Transverse colon (tissue), 4 donors: Measurements from ENCODE around the gene ANGEL1. TPM values are rescaled to one million over a fixed set of nuclear protein-coding genes. Genes with fewer than 3 reads are reported as not detected.

ENCODE experiments used
- DNase-seq: peaks from one replicate; pipeline ENCODE4 v3.0.0-alpha.2; 2019
- H3K27ac ChIP-seq, 4 donors: fragments of 200-600 bp; sonication (generic); 2 replicates each; pipeline ENCODE4 v1.5.1; 2016 to 2018; ENCODE audit warnings: inconsistent platforms in 4 of 4
- H3K27me3 ChIP-seq: fragments of 200-600 bp; sonication (generic); 2 replicates; pipeline ENCODE4 v1.5.1; 2017; ENCODE audit warnings: inconsistent platforms
- H3K36me3 ChIP-seq, 4 donors: fragments of 200-600 bp; sonication (generic); 2 replicates each; pipeline ENCODE4 v1.5.1; 2017 to 2019; ENCODE audit warnings: inconsistent platforms in 4 of 4
- H3K4me1 ChIP-seq, 4 donors: fragments of 200-600 bp; sonication (generic); 2 replicates each; pipeline ENCODE4 v1.5.1; 2017 to 2020; ENCODE audit warnings: inconsistent platforms in 4 of 4
- H3K4me3 ChIP-seq, 4 donors: fragments of 200-600 bp; sonication (generic); 1 replicate in 1 of 4; 2 replicates in 3 of 4; pipeline versions ENCODE4 v1.5.1 to v1.6.1; 2017 to 2019; ENCODE audit warnings: inconsistent platforms in 4 of 4
- H3K9me3 ChIP-seq, 2 donors: fragments of 200-600 bp; sonication (generic); 2 replicates each; pipeline ENCODE4 v1.5.1; 2017 to 2019; ENCODE audit warnings: inconsistent platforms in 2 of 2
- CTCF ChIP-seq, 5 experiments: fragments of 200-600 bp in 3 of 5; fragments of 450-650 bp in 2 of 5; sonication (generic) in 3 of 5; IDR thresholded peaks; 1 replicate in 2 of 5; 2 replicates in 3 of 5; pipeline ENCODE4 v1.5.1; 2016 to 2017; ENCODE audit warnings: antibody characterized with exemption in 5 of 5, inconsistent platforms in 3 of 5, mild to moderate bottlenecking in 2 of 5, moderate library complexity in 1 of 5
- EP300 ChIP-seq: sonication (generic); formaldehyde crosslinking; IDR thresholded peaks from one replicate; pipeline ENCODE4 v1.6.1; 2017; ENCODE audit warnings: antibody characterized with exemption, low read depth
- POLR2A ChIP-seq: fragments of 450-650 bp; IDR thresholded peaks from one replicate; pipeline ENCODE4 v1.6.1; 2016; ENCODE audit warnings: antibody characterized with exemption, mild to moderate bottlenecking, moderate library complexity
- POLR2AphosphoS5 ChIP-seq, 3 donors: sonication (generic); formaldehyde crosslinking; IDR thresholded peaks; one replicate each; pipeline ENCODE4 v1.6.1; 2016; ENCODE audit warnings: antibody characterized with exemption in 3 of 3
- WGBS, 2 donors: methylation state at CpG; one replicate each; pipeline ENCODE4 v1.1.5; 2018; ENCODE audit warnings: low coverage in 1 of 2; 5-methylcytosine and 5-hydroxymethylcytosine counted together
- in situ Hi-C, 4 donors: fragments of 200-750 bp; cut with MboI; loops; one replicate each; pipeline versions ENCODE4 v1.15.0 to v1.15.1; 2017; ENCODE audit warnings: low sequenced_read_pairs in 3 of 4, low pct_ligation_motif_present in 1 of 4, low pct_unique_long_range_greater_than_20kb in 1 of 4
- intact Hi-C: fragments of 100-400 bp; cut with DNase I; formaldehyde crosslinking; loops from one replicate; pipeline ENCODE4 v1.15.1; 2023; ENCODE audit warnings: low total_unique reads
- total RNA-seq, 4 donors: library from RNA; depleted of rRNA; stranded (reverse); fragments of >200 nt; gene quantifications; one replicate each; pipeline ENCODE4 v1.1.0, GENCODE V29; 2016

Gene ANGEL1
- 10 to 100 TPM in 2 of 4 donors, 1 to 10 TPM in 2; 8.9 to 17.5 (median 10.0) TPM for total RNA-seq

GRCh38 chr14:76812422-76813383 lies at the start of gene ANGEL1:
Gene ANGEL1, minus strand, starts transcription at chr14:76812882. Its CDS starts 55 bp downstream, at chr14:76812827.
- 4 to 37% methylated on average over 3 to 65 of the region's 69 CpGs for WGBS, 2 donors
- Histone ChIP-seq H3K4me3 (peak within 1 kb of the TSS; percentile 65 to 89 (median 86)), H3K9me3 (no peaks in the 10 kb centered on the region), H3K27ac (peak within 1 kb of the TSS; percentile 86 to 94 (median 90)), H3K27me3 (peaks cover 1% of the 10 kb centered on the region), H3K36me3 (no peaks in the 10 kb centered on the region), H3K4me1 (peaks cover 3 to 23% (median 13%) of the 10 kb centered on the region in 4 donors)
- peak; percentile 97 for DNase-seq
- TF ChIP-seq POLR2AphosphoS5 (IDR thresholded peaks at IDR 0.05) (peak; percentile 84 to 92 (median 89)), EP300 (peak; percentile 37), POLR2A (peak; percentile 89), CTCF (IDR thresholded peaks at IDR 0.05) (no peak)
- intact Hi-C loops (no loop called here), in situ Hi-C loops (no loop called here)

DNA sequence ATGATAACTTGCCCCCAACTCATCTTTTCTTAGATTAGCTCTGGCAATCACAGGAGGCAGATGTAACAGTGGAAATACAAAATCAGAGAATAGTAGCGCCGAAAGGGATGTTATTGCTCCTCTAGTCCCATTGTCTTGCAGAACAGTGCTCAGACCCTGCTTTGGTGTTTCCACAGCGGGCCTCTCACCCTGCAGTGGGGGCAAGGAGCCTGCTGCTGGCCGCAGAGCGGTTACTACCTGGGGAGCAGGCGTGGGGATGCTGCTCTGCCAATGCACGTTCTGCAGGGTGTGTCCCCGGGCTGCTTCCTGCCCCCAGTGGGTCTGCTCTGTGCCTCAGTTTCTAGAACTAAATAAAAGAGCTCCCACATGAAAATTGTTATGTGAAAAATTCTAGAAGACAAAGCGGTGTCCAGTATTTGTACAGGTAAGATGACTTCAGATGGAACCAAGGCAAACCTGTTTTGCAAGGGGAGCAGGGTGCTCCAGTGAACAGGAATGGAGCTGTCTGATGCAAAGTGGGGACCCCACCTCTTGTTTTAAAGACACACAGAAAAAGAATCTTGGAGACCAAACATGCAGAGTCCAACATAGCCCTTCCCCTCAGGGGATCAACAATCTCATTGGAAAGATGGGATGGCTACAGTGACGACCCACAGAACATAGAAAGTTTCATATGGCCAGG lies 49.0 kb upstream of the ANGEL1 start:
- intact Hi-C loops: no loop called here
- Histone ChIP-seq H3K4me1 (no peaks in the 10 kb centered on the region), H3K27ac (no peak overlapping the region), H3K9me3 (no peaks in the 10 kb centered on the region), H3K4me3 (no peak overlapping the region), H3K36me3 (no peaks in the 10 kb centered on the region), H3K27me3 (no peaks in the 10 kb centered on the region)
- WGBS, 2 donors: 68 to 71% methylated on average over 1 to 10 of the region's 10 CpGs
- no peak for DNase-seq
- in situ Hi-C loops: no loop called here
- TF ChIP-seq POLR2A (no peak), EP300 (no peak), CTCF (IDR thresholded peaks at IDR 0.05) (no peak)

DNA sequence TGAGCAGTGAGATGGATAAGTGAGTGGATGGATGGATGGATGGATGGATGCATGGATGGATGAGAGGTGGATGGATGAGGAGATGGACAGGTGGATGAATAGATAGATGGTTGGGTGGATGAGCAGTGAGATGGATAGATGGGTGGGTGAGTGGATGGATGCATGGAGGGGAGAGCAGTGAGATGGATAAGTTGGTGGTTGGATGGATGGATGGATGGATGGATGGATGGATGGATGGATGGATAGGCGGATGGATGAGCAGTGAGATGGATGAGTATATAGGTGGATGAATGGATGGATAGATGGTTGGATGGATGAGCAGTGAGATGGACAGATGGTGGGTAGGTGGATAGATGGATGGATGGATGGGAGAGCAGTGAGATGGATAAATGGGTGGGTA lies 44.1 kb upstream of the ANGEL1 start:
- 81 to 85% methylated on average over 1 of the region's 1 CpG for WGBS, 2 donors
- intact Hi-C loops (no loop called here), in situ Hi-C loops (no loop called here)
- TF ChIP-seq POLR2AphosphoS5 (IDR thresholded peaks at IDR 0.05) (no peak), EP300 (no peak), CTCF (IDR thresholded peaks at IDR 0.05) (no peak), POLR2A (no peak)
- Histone ChIP-seq H3K36me3 (no peaks in the 10 kb centered on the region), H3K4me3 (no peak overlapping the region), H3K27me3 (no peaks in the 10 kb centered on the region), H3K9me3 (no peaks in the 10 kb centered on the region), H3K4me1 (no peaks in the 10 kb centered on the region), H3K27ac (no peak overlapping the region)
- DNase-seq: no peak

GRCh38 chr14:76855066-76855465 lies 42.4 kb upstream of the ANGEL1 start:
- H3K4me3 ChIP-seq: no peak overlapping the region
- H3K27me3 ChIP-seq: no peaks in the 10 kb centered on the region
- WGBS, 2 donors: 92 to 100% methylated on average over 1 to 2 of the region's 2 CpGs
- no peaks in the 10 kb centered on the region for H3K9me3 ChIP-seq
- no peaks in the 10 kb centered on the region for H3K36me3 ChIP-seq
- H3K27ac ChIP-seq: no peak overlapping the region
- DNase-seq: no peak
- in situ Hi-C loops (no loop called here), intact Hi-C loops (no loop called here)
- TF ChIP-seq CTCF (IDR thresholded peaks at IDR 0.05) (no peak), EP300 (no peak), POLR2A (no peak), POLR2AphosphoS5 (IDR thresholded peaks at IDR 0.05) (no peak)
- no peaks in the 10 kb centered on the region for H3K4me1 ChIP-seq
